Left ventricle myocardium inferior (tissue), 1 donor: ENCODE data around the gene GTPBP1. TPM values are rescaled to one million over a fixed set of nuclear protein-coding genes. Genes with fewer than 3 reads are reported as not detected.
A peak's percentile ranks its signal among the peaks of the same experiment; 100 is the strongest.

Source experiments
- DNase-seq: peaks from one replicate; pipeline ENCODE4 v3.0.0-alpha.2; 2020
- H3K27ac ChIP-seq: fragments of 200-600 bp; replicated peaks from 2 replicates; pipeline ENCODE4 v1.8.0; 2021
- H3K27me3 ChIP-seq: fragments of 200-600 bp; 2 replicates; pipeline ENCODE4 v1.8.0; 2021; ENCODE audit warnings: low read depth
- H3K36me3 ChIP-seq: fragments of 200-600 bp; 2 replicates; pipeline ENCODE4 v1.8.0; 2021
- H3K4me1 ChIP-seq: fragments of 200-600 bp; 2 replicates; pipeline ENCODE4 v1.8.0; 2021
- H3K4me3 ChIP-seq: fragments of 200-600 bp; 2 replicates; pipeline ENCODE4 v1.8.0; 2021; ENCODE audit warnings: mild to moderate bottlenecking, moderate library complexity
- H3K9me3 ChIP-seq: fragments of 200-600 bp; replicated peaks from 2 replicates; pipeline ENCODE4 v1.8.0; 2021
- intact Hi-C: fragments of 100-400 bp; cut with micrococcal nuclease; formaldehyde crosslinking; loops from one replicate; pipeline ENCODE4 v1.11.0; 2022
- total RNA-seq: library from RNA; stranded (reverse); fragmentation: NEBNext Ultra II Directional; extraction: Animal tissue kit (Norgen Biotek cat#: 25700); gene quantifications from one replicate; pipeline ENCODE4 v1.2.1, GENCODE V29; 2021
- TF ChIP-seq, protein P1 (sequence below): fragments of 200-600 bp; IDR thresholded peaks from 2 replicates; pipeline ENCODE4 v1.8.0; 2021; ENCODE audit warnings: antibody characterized with exemption, mild to moderate bottlenecking, borderline replicate concordance
- donor health status: DM: no; HTN: yes; CAD: no; lungs with severe emphysema.

The GTPBP1 gene
- total RNA-seq, 1 donor from 2014 or later, result 28.9 TPM

DNA sequence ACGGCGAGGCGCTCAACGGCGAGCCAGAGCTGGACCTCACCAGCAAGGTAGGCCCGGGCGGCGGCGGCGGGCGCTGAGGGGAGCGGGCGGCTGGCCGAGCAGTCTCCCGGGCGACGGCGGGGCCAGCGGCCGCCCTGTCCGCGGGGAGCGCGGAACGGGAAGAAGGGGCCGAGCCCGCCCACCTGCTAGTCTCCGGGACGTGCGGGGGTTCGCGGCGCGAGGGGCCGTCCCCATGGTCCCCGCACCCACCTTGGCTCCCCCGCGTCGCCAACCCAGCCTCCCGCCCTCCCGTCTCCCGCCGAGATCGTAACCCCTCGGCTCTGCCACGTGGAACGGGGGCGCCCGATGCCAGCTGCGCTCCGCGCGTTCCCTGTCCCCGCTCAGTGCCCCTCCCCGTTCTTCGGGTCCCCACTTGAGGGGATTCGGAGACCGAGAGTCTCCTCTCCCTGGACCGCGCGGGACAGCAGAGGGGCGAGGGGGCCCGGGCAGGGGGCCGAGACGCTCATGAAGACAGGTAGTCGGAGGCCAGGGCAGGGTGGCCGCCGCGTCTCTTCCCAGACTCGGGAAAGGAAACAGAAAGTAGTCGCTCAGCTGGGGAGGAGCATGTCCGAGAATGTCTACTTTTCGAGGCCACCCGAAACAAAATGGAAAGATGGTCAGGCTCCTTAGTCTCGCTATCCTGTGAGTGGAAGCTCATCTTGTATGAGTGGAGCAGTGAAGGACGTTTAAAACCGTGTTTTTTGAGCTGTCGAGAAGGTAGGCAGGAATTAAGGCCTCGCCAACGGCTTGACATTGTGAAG, 557 bp downstream of the GTPBP1 start:
- TF ChIP-seq, protein P1, sequence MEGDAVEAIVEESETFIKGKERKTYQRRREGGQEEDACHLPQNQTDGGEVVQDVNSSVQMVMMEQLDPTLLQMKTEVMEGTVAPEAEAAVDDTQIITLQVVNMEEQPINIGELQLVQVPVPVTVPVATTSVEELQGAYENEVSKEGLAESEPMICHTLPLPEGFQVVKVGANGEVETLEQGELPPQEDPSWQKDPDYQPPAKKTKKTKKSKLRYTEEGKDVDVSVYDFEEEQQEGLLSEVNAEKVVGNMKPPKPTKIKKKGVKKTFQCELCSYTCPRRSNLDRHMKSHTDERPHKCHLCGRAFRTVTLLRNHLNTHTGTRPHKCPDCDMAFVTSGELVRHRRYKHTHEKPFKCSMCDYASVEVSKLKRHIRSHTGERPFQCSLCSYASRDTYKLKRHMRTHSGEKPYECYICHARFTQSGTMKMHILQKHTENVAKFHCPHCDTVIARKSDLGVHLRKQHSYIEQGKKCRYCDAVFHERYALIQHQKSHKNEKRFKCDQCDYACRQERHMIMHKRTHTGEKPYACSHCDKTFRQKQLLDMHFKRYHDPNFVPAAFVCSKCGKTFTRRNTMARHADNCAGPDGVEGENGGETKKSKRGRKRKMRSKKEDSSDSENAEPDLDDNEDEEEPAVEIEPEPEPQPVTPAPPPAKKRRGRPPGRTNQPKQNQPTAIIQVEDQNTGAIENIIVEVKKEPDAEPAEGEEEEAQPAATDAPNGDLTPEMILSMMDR, result no peak
- H3K27me3 ChIP-seq, result no peaks in the 10 kb centered on the region
- H3K27ac ChIP-seq, result peak overlapping the region; percentile 91
- H3K9me3 ChIP-seq, result no peaks in the 10 kb centered on the region
- peak; percentile 39 for DNase-seq
- H3K4me3 ChIP-seq, result peak overlapping the region; percentile 93
- H3K4me1 ChIP-seq, result peaks cover 68% of the 10 kb centered on the region
- peaks cover 12% of the 10 kb centered on the region for H3K36me3 ChIP-seq
- intact Hi-C loops, result no loop called here

DNA sequence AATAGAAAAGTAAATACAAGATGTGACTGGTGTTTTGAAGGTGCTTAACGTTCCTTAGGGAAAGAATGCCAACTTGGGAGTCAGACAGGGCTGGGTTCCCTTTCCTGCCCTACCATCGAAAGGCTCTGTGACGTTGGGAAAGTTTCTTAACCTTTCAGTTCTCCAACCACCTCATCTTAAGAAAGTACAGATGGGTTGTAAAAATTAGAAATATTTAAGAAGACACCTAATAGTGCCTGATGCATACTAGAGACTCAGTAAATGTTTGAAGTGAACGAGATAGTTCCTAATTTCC, 1.1 kb downstream of the GTPBP1 start:
- Histone ChIP-seq H3K27me3 (no peaks in the 10 kb centered on the region), H3K9me3 (no peaks in the 10 kb centered on the region), H3K36me3 (peaks cover 12% of the 10 kb centered on the region), H3K4me3 (peak overlapping the region; percentile 93), H3K27ac (peak overlapping the region; percentile 91), H3K4me1 (peaks cover 65% of the 10 kb centered on the region)
- TF ChIP-seq, protein P1, result no peak
- intact Hi-C loops, result no loop called here
- DNase-seq, result no peak

DNA sequence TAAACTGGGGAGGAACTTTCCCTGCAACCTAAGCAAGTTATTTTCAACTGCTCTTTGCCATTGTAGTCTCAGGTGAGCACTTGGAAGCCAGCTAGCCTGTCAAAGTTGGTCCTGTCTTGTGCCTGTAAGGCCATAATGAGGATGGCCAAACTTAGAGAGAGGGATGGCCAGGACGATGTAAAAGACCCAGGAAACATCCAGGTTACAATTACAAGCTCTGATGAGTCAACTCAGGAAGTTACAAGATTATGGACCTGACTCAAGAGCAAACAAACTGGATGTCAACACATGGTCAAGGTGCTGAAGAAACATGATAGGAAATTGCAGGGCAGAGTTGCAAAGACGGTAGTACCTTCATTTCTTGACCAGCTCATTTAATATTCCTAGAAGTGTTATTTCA, 1.6 kb downstream of the GTPBP1 start:
- intact Hi-C loops, result no loop called here
- peak overlapping the region; percentile 91 for H3K27ac ChIP-seq

DNA sequence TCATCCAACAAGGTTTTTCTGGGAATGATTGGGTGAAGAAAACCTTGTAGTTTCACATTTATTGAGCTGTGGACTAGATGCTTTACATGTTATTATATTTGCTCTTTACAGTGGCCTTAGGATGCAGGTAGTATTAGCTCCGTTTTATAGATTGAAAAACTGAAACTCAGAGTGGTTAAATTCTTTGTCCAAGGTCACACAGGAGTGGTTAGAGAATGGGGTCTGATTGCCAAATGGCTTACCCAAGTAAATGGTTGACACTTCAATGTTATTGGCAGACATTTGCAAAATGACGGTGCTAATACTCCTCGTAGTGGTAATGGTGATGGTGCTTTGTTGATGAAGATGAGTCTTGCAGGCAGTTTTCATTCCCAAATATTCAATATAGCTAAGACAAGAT, 2.2 kb downstream of the GTPBP1 start:
- no peaks in the 10 kb centered on the region for H3K27me3 ChIP-seq
- intact Hi-C loops, result no loop called here
- H3K27ac ChIP-seq, result no peak overlapping the region
- TF ChIP-seq, protein P1, result no peak
- DNase-seq, result no peak
- no peaks in the 10 kb centered on the region for H3K9me3 ChIP-seq
- no peak overlapping the region for H3K4me3 ChIP-seq
- peaks cover 76% of the 10 kb centered on the region for H3K4me1 ChIP-seq
- H3K36me3 ChIP-seq, result peaks cover 17% of the 10 kb centered on the region

More for the DNA sequence above, 1.6 kb downstream of the GTPBP1 start:
- TF ChIP-seq, protein P1, result no peak
- DNase-seq, result no peak
- H3K36me3 ChIP-seq, result peaks cover 14% of the 10 kb centered on the region
- peak overlapping the region; percentile 93 for H3K4me3 ChIP-seq
- H3K27me3 ChIP-seq, result no peaks in the 10 kb centered on the region
- peaks cover 70% of the 10 kb centered on the region for H3K4me1 ChIP-seq
- no peaks in the 10 kb centered on the region for H3K9me3 ChIP-seq

DNA sequence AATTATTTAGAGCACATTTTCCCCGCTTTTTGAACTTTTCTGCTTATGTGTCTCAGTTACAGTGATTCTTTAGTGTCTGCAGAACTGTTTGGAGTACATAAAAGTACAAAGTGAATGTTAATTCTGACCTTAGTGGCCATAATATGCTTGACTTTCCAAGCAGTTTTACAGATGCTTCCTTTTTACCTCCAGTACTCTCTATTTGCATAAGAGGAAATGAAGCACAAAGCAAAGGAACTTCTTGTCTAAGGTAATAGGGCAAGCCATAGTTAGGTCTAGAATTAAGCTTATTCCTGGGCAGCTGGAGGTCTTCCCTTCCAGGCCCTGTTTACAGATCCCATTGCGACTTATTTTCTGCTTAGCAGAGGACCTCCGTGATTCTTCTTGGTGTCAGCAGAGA, 3.6 kb downstream of the GTPBP1 start:
- TF ChIP-seq, protein P1, result no peak
- intact Hi-C loops, result no loop called here
- Histone ChIP-seq H3K9me3 (no peaks in the 10 kb centered on the region), H3K4me3 (no peak overlapping the region), H3K36me3 (peaks cover 17% of the 10 kb centered on the region), H3K27me3 (no peaks in the 10 kb centered on the region), H3K4me1 (peaks cover 89% of the 10 kb centered on the region), H3K27ac (peak overlapping the region; percentile 36)
- DNase-seq, result no peak
